Measurements from ENCODE around the gene DPM1. TPM values are rescaled to one million over a fixed set of nuclear protein-coding genes. Genes with fewer than 3 reads are reported as not detected.

Gene DPM1
- total and polyA plus RNA-seq, 2 donors (not counting 3 experiments of a cell fraction or from before 2014, with no cell fraction given): 33.9 to 41.9 TPM

- POLR2A ChIA-PET: interaction anchor here (2.7 kb wide), 1 partner anchor 12 kb away, joined by 7 read pairs; no protein-coding TSS in a partner anchor
Measured at GRCh38 chr20:50916934-50917333, 41.4 kb downstream of the DPM1 start.

GRCh38 chr20:50916257-50916656 lies 42.1 kb downstream of the DPM1 start:
- intact Hi-C loops (cut with micrococcal nuclease): loop anchor here (1.0 kb wide), 1 partner anchor 13 kb away; no protein-coding TSS in a partner anchor
- Histone ChIP-seq H4K20me1 (replicated peaks; ENCODE audit: control insufficient read depth, extremely low read depth, insufficient read depth, low read length) (peaks cover 27% of the 10 kb centered on the region), H3K4me1 (ENCODE audit: control insufficient read depth, extremely low read depth, insufficient read depth, low read length) (peaks cover 39% of the 10 kb centered on the region)

More at GRCh38 chr20:50916934-50917333, 41.4 kb downstream of the DPM1 start:
- Histone ChIP-seq H3K79me2 (ENCODE audit: control insufficient read depth, insufficient read depth, low read length) (peaks cover 99% of the 10 kb centered on the region), H2AFZ (ENCODE audit: low read depth, low read length) (no peak overlapping the region), H3K4me1 (ENCODE audit: control insufficient read depth, extremely low read depth, insufficient read depth, low read length) (peaks cover 39% of the 10 kb centered on the region), H3K27ac (ENCODE audit: insufficient read depth, low read depth, low read length) (no peak overlapping the region), H3K9ac (replicated peaks; ENCODE audit: extremely low read depth, insufficient read depth, low read length) (no peak overlapping the region), H4K20me1 (replicated peaks; ENCODE audit: control insufficient read depth, extremely low read depth, insufficient read depth, low read length) (peaks cover 23% of the 10 kb centered on the region), H3K9me3 (replicated peaks; ENCODE audit: control insufficient read depth, insufficient read depth, low read length) (no peaks in the 10 kb centered on the region), H3K4me2 (ENCODE audit: insufficient read depth, low read length) (no peak overlapping the region), H3K4me3 (replicated peaks in 1 of 3; ENCODE audit: insufficient read depth in 1 of 3, low read depth in 1 of 3, low read length in 3 of 3) (no peak overlapping the region), H3K27me3 (ENCODE audit: control insufficient read depth in 2 of 2, insufficient read depth in 2 of 2, low read length in 2 of 2) (no peaks in the 10 kb centered on the region), H3K36me3 (ENCODE audit: control insufficient read depth in 2 of 2, extremely low read depth in 1 of 2, insufficient read depth in 2 of 2, low read length in 2 of 2) (peaks cover 3% of the 10 kb centered on the region in 2 experiments), H3K9me1 (replicated peaks; ENCODE audit: control insufficient read depth, extremely low read depth, insufficient read depth, low read length) (no peaks in the 10 kb centered on the region)
- FAIRE-seq (no peak), DNase-seq (ENCODE audit: low read depth, low spot score) (no peak)
- no TSS peak for BruUV-seq (replicated peaks)
- CTCF ChIA-PET: interaction anchor here (1.2 to 4.2 kb wide), 5 partner anchors 8 to 126 kb away, joined by 3 to 57 read pairs (median 7); partner anchors contain the start of genes ADNP and BCAS4
- dilution Hi-C loops (cut with MboI; ENCODE audit: extremely low pct_ligation_motif_present, low sequenced_read_pairs): no loop called here
- intact Hi-C loops (cut with micrococcal nuclease): loop anchor here (1.0 kb wide), 1 partner anchor 12 kb away; no protein-coding TSS in a partner anchor
- TF ChIP-seq MYC (IDR thresholded peaks at IDR 0.05; ENCODE audit: low read depth, low read length) (no peak), EZH2 (IDR thresholded peaks at IDR 0.05; ENCODE audit: borderline replicate concordance, low read depth, low read length, severe bottlenecking) (no peak), GATA2 (IDR thresholded peaks at IDR 0.05; ENCODE audit: insufficient read depth, insufficient read length, low read depth, low read length) (no peak)
- TF ChIP-seq, protein P1, sequence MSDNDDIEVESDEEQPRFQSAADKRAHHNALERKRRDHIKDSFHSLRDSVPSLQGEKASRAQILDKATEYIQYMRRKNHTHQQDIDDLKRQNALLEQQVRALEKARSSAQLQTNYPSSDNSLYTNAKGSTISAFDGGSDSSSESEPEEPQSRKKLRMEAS (IDR thresholded peaks at IDR 0.05; ENCODE audit: insufficient read depth, insufficient read length): no peak

More at GRCh38 chr20:50916257-50916656, 42.1 kb downstream of the DPM1 start:
- dilution Hi-C loops (cut with MboI; ENCODE audit: extremely low pct_ligation_motif_present, low sequenced_read_pairs): no loop called here
- no peaks in the 10 kb centered on the region for H3K27me3 ChIP-seq (ENCODE audit: control insufficient read depth in 2 of 2, insufficient read depth in 2 of 2, low read length in 2 of 2)
- no peak overlapping the region for H3K4me3 ChIP-seq (replicated peaks in 1 of 3; ENCODE audit: insufficient read depth in 1 of 3, low read depth in 1 of 3, low read length in 3 of 3)
- TF ChIP-seq EZH2 (IDR thresholded peaks at IDR 0.05; ENCODE audit: borderline replicate concordance, low read depth, low read length, severe bottlenecking): no peak
- TF ChIP-seq POLR2A (IDR thresholded peaks at IDR 0.05; ENCODE audit: low read depth, low read length): no peak
- TF ChIP-seq CTCF (IDR thresholded peaks at IDR 0.05; ENCODE audit: extremely low read depth in 1 of 2, insufficient read depth in 1 of 2, low read depth in 1 of 2, low read length in 2 of 2): no peak
- no peak for TF ChIP-seq POLR2AphosphoS5 (IDR thresholded peaks at IDR 0.05; ENCODE audit: insufficient read depth, low read depth, low read length)
- TF ChIP-seq, protein P1 (IDR thresholded peaks at IDR 0.05; ENCODE audit: insufficient read depth, insufficient read length): no peak
- TF ChIP-seq JUN (IDR thresholded peaks at IDR 0.05; ENCODE audit: borderline replicate concordance, insufficient read depth, insufficient read length, low read depth): no peak
- no peak for TF ChIP-seq FOS (IDR thresholded peaks at IDR 0.05; ENCODE audit: borderline replicate concordance, insufficient read depth, low read length)
- no peak for TF ChIP-seq GATA2 (IDR thresholded peaks at IDR 0.05; ENCODE audit: insufficient read depth, insufficient read length, low read depth, low read length)
- no peak for TF ChIP-seq MYC (IDR thresholded peaks at IDR 0.05; ENCODE audit: low read depth, low read length)
- no peak overlapping the region for H3K9ac ChIP-seq (replicated peaks; ENCODE audit: extremely low read depth, insufficient read depth, low read length)
- peak overlapping the region; percentile 63 for H3K4me2 ChIP-seq (ENCODE audit: insufficient read depth, low read length)
- peak overlapping the region; percentile 43 for H3K27ac ChIP-seq (ENCODE audit: insufficient read depth, low read depth, low read length)
- ChIA-PET POLR2A (interaction anchor here (2.7 kb wide), 1 partner anchor 12 kb away, joined by 7 read pairs; no protein-coding TSS in a partner anchor), CTCF (interaction anchor here (1.2 to 4.2 kb wide), 7 partner anchors 9 to 125 kb away, joined by 3 to 57 read pairs (median 7); partner anchors contain the start of genes ADNP and BCAS4)
- peaks cover 99% of the 10 kb centered on the region for H3K79me2 ChIP-seq (ENCODE audit: control insufficient read depth, insufficient read depth, low read length)
- peaks cover 3% of the 10 kb centered on the region in 2 experiments for H3K36me3 ChIP-seq (ENCODE audit: control insufficient read depth in 2 of 2, extremely low read depth in 1 of 2, insufficient read depth in 2 of 2, low read length in 2 of 2)
- H3K9me3 ChIP-seq (replicated peaks; ENCODE audit: control insufficient read depth, insufficient read depth, low read length): no peaks in the 10 kb centered on the region
- no peaks in the 10 kb centered on the region for H3K9me1 ChIP-seq (replicated peaks; ENCODE audit: control insufficient read depth, extremely low read depth, insufficient read depth, low read length)
- no TSS peak for BruUV-seq (replicated peaks)
- DNase-seq (ENCODE audit: low read depth, low spot score): peak; percentile 51
- peak; percentile 78 for FAIRE-seq
- no peak overlapping the region for H2AFZ ChIP-seq (ENCODE audit: low read depth, low read length)
